ENCODE results near the gene RSBN1L.

RSBN1L gene

DNA sequence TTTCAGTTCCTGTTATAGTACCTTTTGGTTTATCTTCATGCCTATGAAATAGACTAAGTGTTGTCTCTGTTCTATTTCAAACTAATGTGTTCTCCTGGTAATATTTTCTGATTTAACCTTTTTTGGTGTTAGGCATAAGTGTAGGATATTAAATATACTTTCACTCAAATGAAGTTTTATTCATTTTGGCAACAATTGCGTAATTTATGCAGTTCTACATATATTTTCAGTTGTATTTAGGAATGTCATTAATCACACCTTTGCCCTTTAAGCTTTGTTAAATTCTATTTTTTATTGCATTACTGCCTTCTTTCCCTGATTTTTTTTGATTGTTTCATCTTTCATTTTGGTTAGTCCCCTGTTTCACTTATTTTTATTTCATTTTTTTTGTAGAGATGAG, 47.3 kb downstream of the RSBN1L start:
- no peak overlapping the region for H3K9ac ChIP-seq (ENCODE audit: insufficient read length)
- no peak overlapping the region for H3K27ac ChIP-seq
- H3K4me3 ChIP-seq, result no peak overlapping the region
- no peak for TF ChIP-seq FOXP2 (optimal IDR thresholded peaks at IDR 0.05; ENCODE audit: control extremely low read depth, extremely low read length, insufficient read depth)
- no peak for TF ChIP-seq EZH2 (IDR thresholded peaks at IDR 0.05)
- TF ChIP-seq POLR2AphosphoS5 (IDR thresholded peaks at IDR 0.05; ENCODE audit: borderline replicate concordance, low read depth, low read length), result no peak
- DNase-seq (ENCODE audit: low read depth, low spot score), result no peak
- peaks cover 14% of the 10 kb centered on the region for H3K36me3 ChIP-seq (ENCODE audit: insufficient read depth, low read length)
- no peaks in the 10 kb centered on the region for H3K9me3 ChIP-seq (ENCODE audit: low read depth, low read length)

DNA sequence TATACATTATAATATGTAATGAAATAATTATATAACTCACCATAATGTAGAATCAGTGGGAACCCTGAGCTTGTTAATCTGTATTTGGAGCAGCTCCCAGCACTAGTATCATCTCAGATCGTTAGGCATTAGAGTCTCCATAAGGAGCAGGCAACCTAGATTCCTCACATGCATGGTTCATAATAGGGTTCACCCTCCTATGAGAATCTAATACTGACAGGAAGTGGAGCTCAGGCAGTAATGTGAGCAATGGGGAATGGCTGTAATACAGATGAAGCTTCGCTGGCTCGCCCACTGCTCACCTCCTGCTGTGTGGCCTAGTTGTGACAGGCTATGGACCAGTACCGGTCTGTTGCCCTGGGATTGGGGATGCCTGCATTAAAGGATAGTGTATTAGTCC, 49.5 kb downstream of the RSBN1L start:
- Histone ChIP-seq H3K9ac (ENCODE audit: insufficient read length) (no peak overlapping the region), H3K27ac (no peak overlapping the region), H3K9me3 (ENCODE audit: low read depth, low read length) (no peaks in the 10 kb centered on the region), H3K4me3 (no peak overlapping the region), H3K36me3 (ENCODE audit: insufficient read depth, low read length) (peaks cover 15% of the 10 kb centered on the region)
- no peak for DNase-seq (ENCODE audit: low read depth, low spot score)
- TF ChIP-seq FOXP2 (optimal IDR thresholded peaks at IDR 0.05; ENCODE audit: control extremely low read depth, extremely low read length, insufficient read depth) (no peak), POLR2AphosphoS5 (IDR thresholded peaks at IDR 0.05; ENCODE audit: borderline replicate concordance, low read depth, low read length) (no peak), EZH2 (IDR thresholded peaks at IDR 0.05) (no peak)

GRCh38 chr7:77746164-77746823, 50.0 kb downstream of the RSBN1L start:
- peaks cover 15% of the 10 kb centered on the region for H3K36me3 ChIP-seq (ENCODE audit: insufficient read depth, low read length)
- no peak for DNase-seq (ENCODE audit: low read depth, low spot score)
- H3K9me3 ChIP-seq (ENCODE audit: low read depth, low read length), result no peaks in the 10 kb centered on the region
- TF ChIP-seq FOXP2 (optimal IDR thresholded peaks at IDR 0.05; ENCODE audit: control extremely low read depth, extremely low read length, insufficient read depth), result no peak
- TF ChIP-seq EZH2 (IDR thresholded peaks at IDR 0.05), result no peak
- TF ChIP-seq POLR2AphosphoS5 (IDR thresholded peaks at IDR 0.05; ENCODE audit: borderline replicate concordance, low read depth, low read length), result no peak
- no peak overlapping the region for H3K9ac ChIP-seq (ENCODE audit: insufficient read length)
- no peak overlapping the region for H3K4me3 ChIP-seq
- no peak overlapping the region for H3K27ac ChIP-seq

- no peaks in the 10 kb centered on the region for H3K9me3 ChIP-seq (ENCODE audit: low read depth, low read length)
- no peak overlapping the region for H3K27ac ChIP-seq
- no peak overlapping the region for H3K4me3 ChIP-seq
- no peak for TF ChIP-seq EZH2 (IDR thresholded peaks at IDR 0.05)
- no peak for DNase-seq (ENCODE audit: low read depth, low spot score)
- peaks cover 18% of the 10 kb centered on the region for H3K36me3 ChIP-seq (ENCODE audit: insufficient read depth, low read length)
- H3K9ac ChIP-seq (ENCODE audit: insufficient read length), result no peak overlapping the region
Measured at GRCh38 chr7:77746824-77747165, 50.5 kb downstream of the RSBN1L start.

GRCh38 chr7:77747178-77747577, 50.9 kb downstream of the RSBN1L start:
- H3K9me3 ChIP-seq (ENCODE audit: low read depth, low read length), result no peaks in the 10 kb centered on the region
- no peak overlapping the region for H3K9ac ChIP-seq (ENCODE audit: insufficient read length)
- H3K4me3 ChIP-seq, result no peak overlapping the region
- peaks cover 16% of the 10 kb centered on the region for H3K36me3 ChIP-seq (ENCODE audit: insufficient read depth, low read length)
- no peak for DNase-seq (ENCODE audit: low read depth, low spot score)
- no peak overlapping the region for H3K27ac ChIP-seq
- TF ChIP-seq POLR2AphosphoS5 (IDR thresholded peaks at IDR 0.05; ENCODE audit: borderline replicate concordance, low read depth, low read length) (no peak), EZH2 (IDR thresholded peaks at IDR 0.05) (no peak)

GRCh38 chr7:77747718-77748117, 51.5 kb downstream of the RSBN1L start:
- peaks cover 15% of the 10 kb centered on the region for H3K36me3 ChIP-seq (ENCODE audit: insufficient read depth, low read length)
- no peak overlapping the region for H3K27ac ChIP-seq
- no peaks in the 10 kb centered on the region for H3K9me3 ChIP-seq (ENCODE audit: low read depth, low read length)
- no peak overlapping the region for H3K4me3 ChIP-seq
- no peak overlapping the region for H3K9ac ChIP-seq (ENCODE audit: insufficient read length)
- no peak for DNase-seq (ENCODE audit: low read depth, low spot score)
- TF ChIP-seq EZH2 (IDR thresholded peaks at IDR 0.05) (no peak), POLR2AphosphoS5 (IDR thresholded peaks at IDR 0.05; ENCODE audit: borderline replicate concordance, low read depth, low read length) (no peak), FOXP2 (optimal IDR thresholded peaks at IDR 0.05; ENCODE audit: control extremely low read depth, extremely low read length, insufficient read depth) (no peak)

DNA sequence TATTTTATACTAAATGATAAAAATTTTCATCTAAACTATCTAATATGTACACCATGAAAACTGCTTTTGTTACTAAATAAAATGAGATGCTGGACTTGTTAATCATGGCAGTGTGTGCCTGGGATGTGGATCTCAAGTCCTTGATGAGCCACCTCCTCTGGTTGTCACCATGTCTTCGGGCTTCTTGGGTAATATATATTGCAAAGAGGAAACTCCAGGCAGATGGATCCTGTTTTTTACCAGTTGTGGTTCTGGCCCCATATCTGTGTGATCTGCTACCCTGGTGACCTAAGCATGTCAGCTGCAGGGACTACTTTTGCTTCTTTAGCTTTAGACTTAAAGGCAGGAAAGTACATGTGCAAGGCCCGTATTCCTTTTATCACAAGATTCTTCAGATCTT, 55.8 kb downstream of the RSBN1L start:
- TF ChIP-seq EZH2 (IDR thresholded peaks at IDR 0.05) (no peak), FOXP2 (optimal IDR thresholded peaks at IDR 0.05; ENCODE audit: control extremely low read depth, extremely low read length, insufficient read depth) (no peak), POLR2AphosphoS5 (IDR thresholded peaks at IDR 0.05; ENCODE audit: borderline replicate concordance, low read depth, low read length) (no peak)
- Histone ChIP-seq H3K36me3 (ENCODE audit: insufficient read depth, low read length) (peaks cover 17% of the 10 kb centered on the region), H3K4me3 (no peak overlapping the region), H3K9me3 (ENCODE audit: low read depth, low read length) (no peaks in the 10 kb centered on the region), H3K27ac (no peak overlapping the region), H3K9ac (ENCODE audit: insufficient read length) (no peak overlapping the region)
- DNase-seq (ENCODE audit: low read depth, low spot score), result no peak

GRCh38 chr7:77753173-77753572, 56.9 kb downstream of the RSBN1L start:
- Histone ChIP-seq H3K9ac (ENCODE audit: insufficient read length) (no peak overlapping the region), H3K27ac (no peak overlapping the region), H3K36me3 (ENCODE audit: insufficient read depth, low read length) (peaks cover 17% of the 10 kb centered on the region), H3K9me3 (ENCODE audit: low read depth, low read length) (no peaks in the 10 kb centered on the region), H3K4me3 (no peak overlapping the region)
- no peak for DNase-seq (ENCODE audit: low read depth, low spot score)
- TF ChIP-seq POLR2AphosphoS5 (IDR thresholded peaks at IDR 0.05; ENCODE audit: borderline replicate concordance, low read depth, low read length), result no peak
- no peak for TF ChIP-seq EZH2 (IDR thresholded peaks at IDR 0.05)
- no peak for TF ChIP-seq FOXP2 (optimal IDR thresholded peaks at IDR 0.05; ENCODE audit: control extremely low read depth, extremely low read length, insufficient read depth)

GRCh38 chr7:77757589-77757988, 61.3 kb downstream of the RSBN1L start:
- DNase-seq (ENCODE audit: low read depth, low spot score), result no peak
- Histone ChIP-seq H3K9me3 (ENCODE audit: low read depth, low read length) (no peaks in the 10 kb centered on the region), H3K36me3 (ENCODE audit: insufficient read depth, low read length) (0 out of 2 replicates have a peak, but pooled peaks cover 5% of the 10 kb centered on the region), H3K27ac (no peak overlapping the region), H3K4me3 (no peak overlapping the region), H3K9ac (ENCODE audit: insufficient read length) (no peak overlapping the region)
- TF ChIP-seq EZH2 (IDR thresholded peaks at IDR 0.05) (no peak), FOXP2 (optimal IDR thresholded peaks at IDR 0.05; ENCODE audit: control extremely low read depth, extremely low read length, insufficient read depth) (no peak), POLR2AphosphoS5 (IDR thresholded peaks at IDR 0.05; ENCODE audit: borderline replicate concordance, low read depth, low read length) (no peak)

Measured in SK-N-MC (cell line).